ENCODE data around the gene NID1.
"Not testable (repeated sequence)": the region's sequence is repeated elsewhere in the genome, so short reads cannot be mapped to it uniquely, and the experiment has no call there.

The NID1 gene

GRCh38 chr1:236081546-236082227 lies 16.8 kb upstream of the NID1 start:
- no peak overlapping the region for H3K4me3 ChIP-seq (ENCODE audit: low read length)
- no peak overlapping the region for H2AFZ ChIP-seq (ENCODE audit: low read length)
- no peak overlapping the region for H3K27ac ChIP-seq (ENCODE audit: low read length)
- H3K9me3 ChIP-seq (replicated peaks; ENCODE audit: insufficient read depth, low read length): no peaks in the 10 kb centered on the region
- TF ChIP-seq EZH2phosphoT487 (IDR thresholded peaks at IDR 0.05; ENCODE audit: low read length) (no peak), EZH2 (optimal IDR thresholded peaks at IDR 0.05; ENCODE audit: low read depth, low read length) (no peak)
- TF ChIP-seq, protein P1, sequence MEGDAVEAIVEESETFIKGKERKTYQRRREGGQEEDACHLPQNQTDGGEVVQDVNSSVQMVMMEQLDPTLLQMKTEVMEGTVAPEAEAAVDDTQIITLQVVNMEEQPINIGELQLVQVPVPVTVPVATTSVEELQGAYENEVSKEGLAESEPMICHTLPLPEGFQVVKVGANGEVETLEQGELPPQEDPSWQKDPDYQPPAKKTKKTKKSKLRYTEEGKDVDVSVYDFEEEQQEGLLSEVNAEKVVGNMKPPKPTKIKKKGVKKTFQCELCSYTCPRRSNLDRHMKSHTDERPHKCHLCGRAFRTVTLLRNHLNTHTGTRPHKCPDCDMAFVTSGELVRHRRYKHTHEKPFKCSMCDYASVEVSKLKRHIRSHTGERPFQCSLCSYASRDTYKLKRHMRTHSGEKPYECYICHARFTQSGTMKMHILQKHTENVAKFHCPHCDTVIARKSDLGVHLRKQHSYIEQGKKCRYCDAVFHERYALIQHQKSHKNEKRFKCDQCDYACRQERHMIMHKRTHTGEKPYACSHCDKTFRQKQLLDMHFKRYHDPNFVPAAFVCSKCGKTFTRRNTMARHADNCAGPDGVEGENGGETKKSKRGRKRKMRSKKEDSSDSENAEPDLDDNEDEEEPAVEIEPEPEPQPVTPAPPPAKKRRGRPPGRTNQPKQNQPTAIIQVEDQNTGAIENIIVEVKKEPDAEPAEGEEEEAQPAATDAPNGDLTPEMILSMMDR (IDR thresholded peaks at IDR 0.05; ENCODE audit: low read length): no peak
- no peaks in the 10 kb centered on the region for H4K20me1 ChIP-seq (ENCODE audit: insufficient read depth, low read length)
- no peaks in the 10 kb centered on the region for H3K36me3 ChIP-seq (replicated peaks; ENCODE audit: insufficient read depth, low read length)
- no peak for DNase-seq
- H3K9me2 ChIP-seq (replicated peaks; ENCODE audit: insufficient read depth, low read length): no peaks in the 10 kb centered on the region
- no peaks in the 10 kb centered on the region for H3K4me1 ChIP-seq (ENCODE audit: low read length)
- no peak overlapping the region for H3K9ac ChIP-seq (ENCODE audit: low read length)
- no peak overlapping the region for H3K4me2 ChIP-seq (ENCODE audit: low read depth, low read length)
- H3K27me3 ChIP-seq (replicated peaks; ENCODE audit: insufficient read depth, low read length): no peaks in the 10 kb centered on the region
- no peaks in the 10 kb centered on the region for H3F3A ChIP-seq (ENCODE audit: insufficient read depth, low read length)
- no peaks in the 10 kb centered on the region for H3K79me2 ChIP-seq (ENCODE audit: low read length)

DNA sequence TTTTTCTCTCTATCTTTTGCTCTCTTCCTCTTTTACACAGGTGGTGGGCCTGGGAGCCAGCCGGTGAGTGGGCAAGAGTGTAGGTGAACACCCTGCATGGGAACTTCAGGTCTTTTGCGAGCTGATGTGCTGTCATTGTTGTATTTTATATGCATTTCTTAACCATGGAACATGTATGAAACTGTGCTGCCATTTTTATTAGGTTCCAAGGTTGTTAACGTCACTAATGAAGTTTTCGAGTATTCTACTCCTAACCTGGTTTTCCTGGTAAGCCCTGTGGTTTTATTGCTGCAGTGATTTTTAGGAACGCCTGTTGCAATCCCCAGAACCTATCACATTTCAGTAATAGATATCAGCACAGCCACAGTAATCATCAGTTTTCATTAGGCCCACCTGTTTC lies 14.8 kb upstream of the NID1 start:
- H3K4me3 ChIP-seq (ENCODE audit: low read length): no peak overlapping the region
- no peaks in the 10 kb centered on the region for H3K9me2 ChIP-seq (replicated peaks; ENCODE audit: insufficient read depth, low read length)
- no peak overlapping the region for H3K27ac ChIP-seq (ENCODE audit: low read length)
- H2AFZ ChIP-seq (ENCODE audit: low read length): no peak overlapping the region
- H3K9ac ChIP-seq (ENCODE audit: low read length): no peak overlapping the region
- DNase-seq: no peak
- no peaks in the 10 kb centered on the region for H3K9me3 ChIP-seq (replicated peaks; ENCODE audit: insufficient read depth, low read length)
- no peaks in the 10 kb centered on the region for H3K27me3 ChIP-seq (replicated peaks; ENCODE audit: insufficient read depth, low read length)
- H3K79me2 ChIP-seq (ENCODE audit: low read length): no peaks in the 10 kb centered on the region
- H3F3A ChIP-seq (ENCODE audit: insufficient read depth, low read length): no peaks in the 10 kb centered on the region
- H3K36me3 ChIP-seq (replicated peaks; ENCODE audit: insufficient read depth, low read length): no peaks in the 10 kb centered on the region
- no peak overlapping the region for H3K4me2 ChIP-seq (ENCODE audit: low read depth, low read length)
- no peaks in the 10 kb centered on the region for H4K20me1 ChIP-seq (ENCODE audit: insufficient read depth, low read length)
- no peak for TF ChIP-seq EZH2phosphoT487 (IDR thresholded peaks at IDR 0.05; ENCODE audit: low read length)
- no peaks in the 10 kb centered on the region for H3K4me1 ChIP-seq (ENCODE audit: low read length)

- no peak overlapping the region for H2AFZ ChIP-seq (ENCODE audit: low read length)
- H3K4me2 ChIP-seq (ENCODE audit: low read depth, low read length): no peak overlapping the region
- no peaks in the 10 kb centered on the region for H3K9me3 ChIP-seq (replicated peaks; ENCODE audit: insufficient read depth, low read length)
- H3K4me1 ChIP-seq (ENCODE audit: low read length): no peaks in the 10 kb centered on the region
- H3K79me2 ChIP-seq (ENCODE audit: low read length): no peaks in the 10 kb centered on the region
- H3K36me3 ChIP-seq (replicated peaks; ENCODE audit: insufficient read depth, low read length): no peaks in the 10 kb centered on the region
- TF ChIP-seq EZH2 (optimal IDR thresholded peaks at IDR 0.05; ENCODE audit: low read depth, low read length): no peak
- no peak for TF ChIP-seq EZH2phosphoT487 (IDR thresholded peaks at IDR 0.05; ENCODE audit: low read length)
- TF ChIP-seq, protein P1 (IDR thresholded peaks at IDR 0.05; ENCODE audit: low read length): no peak
- no peaks in the 10 kb centered on the region for H4K20me1 ChIP-seq (ENCODE audit: insufficient read depth, low read length)
- no peak overlapping the region for H3K27ac ChIP-seq (ENCODE audit: low read length)
- H3K4me3 ChIP-seq (ENCODE audit: low read length): no peak overlapping the region
- H3K9me2 ChIP-seq (replicated peaks; ENCODE audit: insufficient read depth, low read length): no peaks in the 10 kb centered on the region
- no peaks in the 10 kb centered on the region for H3F3A ChIP-seq (ENCODE audit: insufficient read depth, low read length)
- no peak overlapping the region for H3K9ac ChIP-seq (ENCODE audit: low read length)
- no peak for DNase-seq
- H3K27me3 ChIP-seq (replicated peaks; ENCODE audit: insufficient read depth, low read length): no peaks in the 10 kb centered on the region
Measured at GRCh38 chr1:236078993-236079392, 14.1 kb upstream of the NID1 start.

GRCh38 chr1:236078077-236078476 lies 13.2 kb upstream of the NID1 start:
- not testable (repeated sequence) for H3K4me1 ChIP-seq (ENCODE audit: low read length); H3F3A ChIP-seq (ENCODE audit: insufficient read depth, low read length); H3K36me3 ChIP-seq (replicated peaks; ENCODE audit: insufficient read depth, low read length); H4K20me1 ChIP-seq (ENCODE audit: insufficient read depth, low read length); H3K79me2 ChIP-seq (ENCODE audit: low read length); H3K9me2 ChIP-seq (replicated peaks; ENCODE audit: insufficient read depth, low read length); H2AFZ ChIP-seq (ENCODE audit: low read length); H3K27ac ChIP-seq (ENCODE audit: low read length); DNase-seq; H3K4me3 ChIP-seq (ENCODE audit: low read length); H3K9ac ChIP-seq (ENCODE audit: low read length); H3K27me3 ChIP-seq (replicated peaks; ENCODE audit: insufficient read depth, low read length); H3K4me2 ChIP-seq (ENCODE audit: low read depth, low read length); H3K9me3 ChIP-seq (replicated peaks; ENCODE audit: insufficient read depth, low read length)
